ENCODE data around the gene CAPN14.

CAPN14 gene

DNA sequence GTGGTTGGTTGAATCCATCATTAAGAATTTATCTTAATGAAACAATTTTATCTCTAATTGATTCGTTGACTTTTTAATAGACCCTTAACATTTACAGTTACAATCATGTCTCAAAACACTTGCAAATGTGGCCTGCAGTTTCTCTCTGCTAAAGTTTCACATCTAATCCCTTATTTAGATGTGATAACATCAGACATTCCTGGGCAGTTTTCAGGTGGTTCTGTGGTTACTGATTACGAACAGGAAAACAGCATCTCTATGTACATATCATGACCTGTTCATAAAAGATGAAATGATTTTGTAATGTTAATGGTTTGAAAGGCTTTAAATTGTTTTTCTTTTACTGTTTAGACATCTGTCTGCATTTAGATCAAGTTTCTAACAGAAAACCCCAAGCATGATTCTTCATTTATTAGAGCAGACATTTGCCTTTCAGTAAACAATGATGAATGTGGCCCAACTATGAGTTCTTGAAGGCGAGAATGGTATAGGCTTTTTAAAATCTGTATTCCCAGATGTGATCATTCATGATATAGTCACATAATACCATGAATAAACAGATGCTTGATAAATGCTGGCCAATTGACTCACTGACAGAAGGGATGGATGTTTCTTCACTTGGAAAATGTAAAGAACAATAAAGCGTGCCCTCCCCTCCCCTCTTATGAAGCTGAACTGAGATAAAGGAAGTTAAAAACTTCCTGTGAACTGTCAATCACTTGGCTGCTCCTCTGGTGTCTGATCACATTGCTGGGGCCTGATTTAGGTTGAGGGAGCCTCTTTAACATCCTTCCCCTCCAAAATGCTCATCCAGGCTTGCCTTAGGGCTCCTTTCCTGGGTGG, 3.5 kb downstream of the CAPN14 start:
- no peak for DNase-seq (ENCODE audit: low read depth)
- no peak overlapping the region for H3K4me3 ChIP-seq (ENCODE audit: low read depth, low read length)
- TF ChIP-seq, protein P1, sequence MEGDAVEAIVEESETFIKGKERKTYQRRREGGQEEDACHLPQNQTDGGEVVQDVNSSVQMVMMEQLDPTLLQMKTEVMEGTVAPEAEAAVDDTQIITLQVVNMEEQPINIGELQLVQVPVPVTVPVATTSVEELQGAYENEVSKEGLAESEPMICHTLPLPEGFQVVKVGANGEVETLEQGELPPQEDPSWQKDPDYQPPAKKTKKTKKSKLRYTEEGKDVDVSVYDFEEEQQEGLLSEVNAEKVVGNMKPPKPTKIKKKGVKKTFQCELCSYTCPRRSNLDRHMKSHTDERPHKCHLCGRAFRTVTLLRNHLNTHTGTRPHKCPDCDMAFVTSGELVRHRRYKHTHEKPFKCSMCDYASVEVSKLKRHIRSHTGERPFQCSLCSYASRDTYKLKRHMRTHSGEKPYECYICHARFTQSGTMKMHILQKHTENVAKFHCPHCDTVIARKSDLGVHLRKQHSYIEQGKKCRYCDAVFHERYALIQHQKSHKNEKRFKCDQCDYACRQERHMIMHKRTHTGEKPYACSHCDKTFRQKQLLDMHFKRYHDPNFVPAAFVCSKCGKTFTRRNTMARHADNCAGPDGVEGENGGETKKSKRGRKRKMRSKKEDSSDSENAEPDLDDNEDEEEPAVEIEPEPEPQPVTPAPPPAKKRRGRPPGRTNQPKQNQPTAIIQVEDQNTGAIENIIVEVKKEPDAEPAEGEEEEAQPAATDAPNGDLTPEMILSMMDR (IDR thresholded peaks at IDR 0.05; ENCODE audit: insufficient read depth, low read depth, low read length, missing control alignments), result no peak

DNA sequence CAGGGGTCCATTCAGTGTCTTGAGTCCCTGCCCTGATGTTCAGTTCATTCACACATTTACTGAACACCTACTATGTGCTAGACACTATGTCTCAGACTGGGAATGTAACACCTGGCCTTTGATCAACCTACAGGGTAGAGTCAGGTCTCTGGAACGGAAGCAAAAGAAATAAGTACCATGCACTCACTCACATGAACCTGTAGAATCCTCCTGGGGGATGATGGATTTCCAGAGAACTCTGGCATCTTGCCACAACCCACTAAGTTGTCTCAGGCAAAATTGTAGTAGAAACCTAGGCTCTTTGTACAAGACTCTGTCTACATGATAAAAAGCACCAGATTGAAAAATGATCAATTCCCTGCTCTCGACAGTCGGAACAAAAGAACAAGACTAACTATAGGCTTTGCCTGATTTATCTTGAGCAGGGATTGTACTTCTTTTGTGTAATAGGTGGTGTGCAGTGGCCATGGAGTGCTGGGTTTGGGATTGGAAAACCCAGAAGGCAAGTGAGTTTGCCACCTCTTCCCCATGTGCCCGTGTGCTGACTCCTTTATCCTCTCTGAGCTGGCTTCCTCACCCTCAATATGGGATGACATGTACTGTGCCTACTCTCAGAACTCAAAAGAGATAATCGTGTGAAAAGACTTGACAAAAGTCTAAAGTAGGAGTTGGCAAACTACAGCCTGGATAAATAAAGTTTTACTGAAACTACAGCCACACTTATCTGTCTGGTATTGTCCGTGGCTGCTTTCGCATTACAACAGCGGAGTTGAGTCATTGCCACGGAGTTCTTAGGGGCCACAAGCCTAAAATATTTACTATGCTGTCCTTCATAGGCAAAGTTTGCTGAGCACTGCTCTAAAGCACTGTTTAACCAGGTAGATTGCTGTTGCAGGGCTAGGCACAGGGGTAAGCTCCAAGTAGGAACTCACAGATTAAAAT, 4.4 kb downstream of the CAPN14 start:
- TF ChIP-seq, protein P1 (IDR thresholded peaks at IDR 0.05; ENCODE audit: insufficient read depth, low read depth, low read length, missing control alignments), result no peak
- DNase-seq (ENCODE audit: low read depth), result no peak
- no peak overlapping the region for H3K4me3 ChIP-seq (ENCODE audit: low read depth, low read length)

DNA sequence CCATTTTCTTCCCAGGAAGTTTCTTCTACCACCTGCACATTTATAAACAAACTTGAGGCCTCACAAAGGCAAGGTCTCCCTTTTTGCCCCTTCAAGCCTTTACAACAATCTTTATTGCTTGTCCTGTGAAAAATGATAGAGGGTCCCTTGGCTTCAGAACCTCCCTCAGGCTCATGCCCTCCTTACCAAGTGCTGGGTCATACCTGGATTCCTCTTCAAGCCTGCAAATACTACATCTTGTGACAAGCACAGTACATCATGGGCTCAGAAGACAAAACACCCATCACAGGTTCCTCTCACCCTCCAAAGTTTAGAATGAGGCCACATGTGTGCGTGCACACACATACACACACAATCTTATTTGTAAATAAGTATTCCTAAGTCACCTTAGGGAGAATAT, 9.1 kb downstream of the CAPN14 start:
- no peak for DNase-seq (ENCODE audit: low read depth)
- TF ChIP-seq, protein P1 (IDR thresholded peaks at IDR 0.05; ENCODE audit: insufficient read depth, low read depth, low read length, missing control alignments), result no peak
- no peak overlapping the region for H3K4me3 ChIP-seq (ENCODE audit: low read depth, low read length)

DNA sequence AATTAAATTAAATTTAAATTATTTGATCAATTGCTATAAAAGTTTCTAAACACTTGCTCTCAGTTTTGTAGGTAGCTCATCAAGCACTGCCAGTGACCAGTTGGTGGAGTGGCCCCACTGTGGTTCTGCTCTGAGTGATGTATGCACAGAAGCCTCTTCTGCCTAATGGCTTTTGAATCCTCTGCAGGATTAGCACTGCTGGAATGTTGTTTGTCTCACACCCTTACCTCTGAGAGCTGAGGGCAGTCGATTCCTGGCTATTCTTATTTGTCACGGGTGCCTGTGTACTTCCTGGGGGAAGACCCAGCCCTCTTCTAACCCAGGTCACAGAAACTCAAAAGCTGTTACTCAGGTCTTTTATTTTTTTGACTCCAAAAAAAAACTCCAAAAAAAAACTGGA, 9.5 kb downstream of the CAPN14 start:
- TF ChIP-seq, protein P1 (IDR thresholded peaks at IDR 0.05; ENCODE audit: insufficient read depth, low read depth, low read length, missing control alignments), result no peak
- DNase-seq (ENCODE audit: low read depth), result peak; percentile 15
- H3K4me3 ChIP-seq (ENCODE audit: low read depth, low read length), result no peak overlapping the region

DNA sequence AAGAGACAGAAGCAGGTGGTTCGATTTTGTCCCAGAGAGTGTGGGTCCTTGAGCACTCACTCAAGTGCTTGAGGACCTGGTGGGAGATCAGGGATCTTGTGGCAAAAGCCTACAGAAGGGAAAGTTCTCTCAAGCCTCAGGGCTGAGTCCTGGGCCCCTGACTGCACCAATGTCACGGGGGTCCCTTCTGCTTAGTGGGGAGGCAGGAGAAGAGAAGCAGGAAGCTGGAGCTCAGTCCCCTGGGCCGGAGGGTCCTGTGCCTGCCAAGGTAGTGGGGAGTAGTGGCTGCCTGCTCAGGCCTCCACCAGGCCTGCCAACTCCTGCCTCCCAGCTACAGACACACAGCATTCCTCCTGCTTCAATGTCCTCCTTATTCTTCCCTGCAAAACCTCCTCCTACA, 11.7 kb downstream of the CAPN14 start:
- TF ChIP-seq, protein P1 (IDR thresholded peaks at IDR 0.05; ENCODE audit: insufficient read depth, low read depth, low read length, missing control alignments), result no peak

DNA sequence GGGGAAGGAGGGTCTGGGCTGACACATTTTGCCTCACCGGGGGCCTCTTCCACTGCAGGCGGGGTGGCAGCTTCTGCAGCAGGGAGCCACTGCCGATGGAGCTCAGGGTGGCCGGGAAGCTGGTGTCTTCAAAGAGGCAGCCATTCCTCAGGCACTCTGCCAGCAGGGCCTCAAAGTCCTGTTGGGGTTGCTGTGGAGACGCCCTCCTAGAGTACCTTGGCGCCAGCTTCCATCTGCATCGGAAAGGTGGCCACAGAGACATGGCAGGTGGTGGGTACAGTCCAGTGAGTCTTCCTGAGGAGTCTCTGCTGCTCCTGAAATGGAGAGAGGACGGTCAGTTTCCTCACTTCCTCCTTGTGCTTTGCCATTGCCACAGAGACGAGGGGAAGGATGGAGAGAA, 12.1 kb downstream of the CAPN14 start:
- TF ChIP-seq, protein P1 (IDR thresholded peaks at IDR 0.05; ENCODE audit: insufficient read depth, low read depth, low read length, missing control alignments), result no peak
- DNase-seq (ENCODE audit: low read depth), result no peak
- H3K4me3 ChIP-seq (ENCODE audit: low read depth, low read length), result no peak overlapping the region

More for the DNA sequence above, 11.7 kb downstream of the CAPN14 start:
- DNase-seq (ENCODE audit: low read depth), result no peak
- H3K4me3 ChIP-seq (ENCODE audit: low read depth, low read length), result no peak overlapping the region

Measured in GM12865 (cell line).